RWPE2 (cell line): ENCODE results near the gene PRSS22.

ENCODE experiments used
- ATAC-seq: fragments of 200-7000 bp; cut with Tn5 transposase; 3 replicates; pipeline ENCODE4 v1.9.1; 2021; ENCODE audit warnings: low read depth
- DNase-seq: peaks from one replicate; pipeline ENCODE4 v3.0.0-alpha.2; 2020; ENCODE audit warnings: low spot score
- H3K27ac ChIP-seq: fragments of 450-650 bp; 2 replicates; pipeline ENCODE4 v1.5.1; 2017; ENCODE audit warnings: mild to moderate bottlenecking; ENCODE audit not compliant: poor library complexity, severe bottlenecking
- H3K27me3 ChIP-seq: fragments of 250-450 bp; sonication (Bioruptor Pico); 2 replicates; pipeline ENCODE4 v1.5.1; 2021; ENCODE audit warnings: mild to moderate bottlenecking, moderate library complexity; ENCODE audit not compliant: insufficient read depth, poor library complexity, severe bottlenecking
- H3K36me3 ChIP-seq: fragments of 250-450 bp; sonication (Bioruptor Pico); 2 replicates; pipeline ENCODE4 v1.5.1; 2020; ENCODE audit warnings: low read depth, mild to moderate bottlenecking, moderate library complexity
- H3K4me1 ChIP-seq: fragments of 250-450 bp; sonication (Bioruptor Pico); 2 replicates; pipeline ENCODE4 v1.5.1; 2021; ENCODE audit warnings: mild to moderate bottlenecking, moderate library complexity; ENCODE audit not compliant: insufficient read depth, poor library complexity, severe bottlenecking
- H3K4me3 ChIP-seq: fragments of 250-450 bp; sonication (Bioruptor Pico); 2 replicates; pipeline ENCODE4 v1.5.1; 2021; ENCODE audit warnings: mild to moderate bottlenecking, moderate library complexity; ENCODE audit not compliant: severe bottlenecking
- H3K9me3 ChIP-seq: fragments of 250-450 bp; sonication (Bioruptor Pico); 2 replicates; pipeline ENCODE4 v1.5.1; 2021; ENCODE audit warnings: mild to moderate bottlenecking, moderate library complexity; ENCODE audit not compliant: severe bottlenecking
- TF ChIP-seq, protein P1 (sequence below): fragments of 450-650 bp; IDR thresholded peaks from one replicate; pipeline ENCODE4 v1.5.1; 2017; ENCODE audit warnings: mild to moderate bottlenecking, moderate library complexity; ENCODE audit not compliant: poor library complexity, severe bottlenecking

Gene PRSS22

DNA sequence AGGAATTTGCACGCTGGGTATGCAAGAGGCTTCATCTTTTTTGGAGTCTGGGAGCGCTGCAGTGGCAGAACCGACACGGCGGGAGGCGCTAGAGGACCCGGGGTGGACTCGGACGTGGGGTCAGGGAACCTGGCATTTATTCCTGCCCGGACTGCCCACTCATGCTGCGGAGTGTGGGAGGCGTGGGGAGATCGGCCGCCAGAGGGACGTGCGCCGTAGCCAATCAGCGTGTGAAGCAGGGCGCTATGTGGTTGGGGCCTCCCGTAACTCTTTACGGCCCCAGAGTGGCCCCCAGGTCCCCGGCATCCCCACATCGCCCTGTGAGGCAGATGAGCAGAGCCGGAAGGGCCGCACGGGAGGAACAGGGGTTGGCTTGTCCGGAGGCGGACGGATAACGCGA, 36.3 kb upstream of the PRSS22 start:
- H3K36me3 ChIP-seq = 0 out of 2 replicates have a peak, but pooled peaks cover 3% of the 10 kb centered on the region
- H3K27ac ChIP-seq = no peak overlapping the region
- TF ChIP-seq, protein P1, sequence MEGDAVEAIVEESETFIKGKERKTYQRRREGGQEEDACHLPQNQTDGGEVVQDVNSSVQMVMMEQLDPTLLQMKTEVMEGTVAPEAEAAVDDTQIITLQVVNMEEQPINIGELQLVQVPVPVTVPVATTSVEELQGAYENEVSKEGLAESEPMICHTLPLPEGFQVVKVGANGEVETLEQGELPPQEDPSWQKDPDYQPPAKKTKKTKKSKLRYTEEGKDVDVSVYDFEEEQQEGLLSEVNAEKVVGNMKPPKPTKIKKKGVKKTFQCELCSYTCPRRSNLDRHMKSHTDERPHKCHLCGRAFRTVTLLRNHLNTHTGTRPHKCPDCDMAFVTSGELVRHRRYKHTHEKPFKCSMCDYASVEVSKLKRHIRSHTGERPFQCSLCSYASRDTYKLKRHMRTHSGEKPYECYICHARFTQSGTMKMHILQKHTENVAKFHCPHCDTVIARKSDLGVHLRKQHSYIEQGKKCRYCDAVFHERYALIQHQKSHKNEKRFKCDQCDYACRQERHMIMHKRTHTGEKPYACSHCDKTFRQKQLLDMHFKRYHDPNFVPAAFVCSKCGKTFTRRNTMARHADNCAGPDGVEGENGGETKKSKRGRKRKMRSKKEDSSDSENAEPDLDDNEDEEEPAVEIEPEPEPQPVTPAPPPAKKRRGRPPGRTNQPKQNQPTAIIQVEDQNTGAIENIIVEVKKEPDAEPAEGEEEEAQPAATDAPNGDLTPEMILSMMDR = no peak
- no peaks in the 10 kb centered on the region for H3K9me3 ChIP-seq
- no peak for DNase-seq
- ATAC-seq = no peak
- H3K4me3 ChIP-seq = no peak overlapping the region
- no peaks in the 10 kb centered on the region for H3K27me3 ChIP-seq
- peaks cover 3% of the 10 kb centered on the region for H3K4me1 ChIP-seq

DNA sequence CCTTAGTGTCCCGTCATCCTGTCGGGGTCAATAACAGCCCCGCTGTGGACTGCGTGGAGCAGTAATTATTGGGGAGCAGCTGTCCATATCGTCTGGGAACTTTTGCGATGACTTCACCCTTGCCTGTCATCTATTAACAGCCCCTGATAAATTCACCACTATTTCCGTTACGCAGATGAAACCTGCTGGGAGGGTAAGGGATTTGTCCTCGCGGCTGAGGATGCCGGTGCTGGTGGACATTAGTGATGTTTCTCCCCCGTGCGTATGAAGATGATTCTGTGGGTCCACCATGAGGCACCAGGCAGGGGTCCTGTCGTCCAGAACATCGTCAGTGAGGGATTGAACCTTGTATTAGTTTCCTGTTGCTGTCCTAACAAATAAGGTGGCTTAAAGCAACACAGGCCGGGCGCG, 26.1 kb upstream of the PRSS22 start:
- TF ChIP-seq, protein P1 = no peak
- DNase-seq (no peak), ATAC-seq (no peak)
- no peaks in the 10 kb centered on the region for H3K27me3 ChIP-seq
- peak overlapping the region; percentile 69 for H3K4me3 ChIP-seq
- no peaks in the 10 kb centered on the region for H3K9me3 ChIP-seq
- H3K27ac ChIP-seq = peak overlapping the region; percentile 38
- no peaks in the 10 kb centered on the region for H3K4me1 ChIP-seq
- no peaks in the 10 kb centered on the region; the same call in 1 of the 2 replicates for H3K36me3 ChIP-seq

DNA sequence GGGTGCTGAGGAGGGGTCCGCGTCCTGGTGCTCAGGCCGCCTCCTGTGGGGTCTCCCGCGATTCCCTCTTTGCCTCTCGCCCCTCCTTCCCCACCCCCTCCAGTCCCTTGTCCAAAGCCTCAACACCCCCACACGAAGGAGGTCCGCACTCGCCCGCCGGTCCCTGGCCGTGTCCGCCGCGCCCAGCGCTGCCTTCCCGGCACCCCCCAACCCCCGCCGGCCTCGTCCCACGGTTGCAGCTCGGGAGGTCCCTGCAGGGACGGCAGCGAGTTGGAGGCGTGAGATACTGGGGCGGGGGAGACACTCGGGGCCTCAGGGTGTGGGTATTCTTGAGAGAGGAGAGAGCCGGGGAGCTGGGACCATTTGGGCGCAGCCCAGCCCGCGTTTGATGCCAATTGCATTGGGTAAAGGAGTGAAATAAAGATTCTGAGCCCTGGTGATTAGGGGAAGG, 25.5 kb upstream of the PRSS22 start:
- ATAC-seq (peak; percentile 6; the same call in 1 of the 3 replicates), DNase-seq (no peak)
- Histone ChIP-seq H3K9me3 (no peaks in the 10 kb centered on the region), H3K4me1 (no peaks in the 10 kb centered on the region), H3K27me3 (no peaks in the 10 kb centered on the region), H3K36me3 (no peaks in the 10 kb centered on the region; the same call in 1 of the 2 replicates), H3K4me3 (peak overlapping the region; percentile 69), H3K27ac (peak overlapping the region; percentile 38)
- TF ChIP-seq, protein P1 = no peak

DNA sequence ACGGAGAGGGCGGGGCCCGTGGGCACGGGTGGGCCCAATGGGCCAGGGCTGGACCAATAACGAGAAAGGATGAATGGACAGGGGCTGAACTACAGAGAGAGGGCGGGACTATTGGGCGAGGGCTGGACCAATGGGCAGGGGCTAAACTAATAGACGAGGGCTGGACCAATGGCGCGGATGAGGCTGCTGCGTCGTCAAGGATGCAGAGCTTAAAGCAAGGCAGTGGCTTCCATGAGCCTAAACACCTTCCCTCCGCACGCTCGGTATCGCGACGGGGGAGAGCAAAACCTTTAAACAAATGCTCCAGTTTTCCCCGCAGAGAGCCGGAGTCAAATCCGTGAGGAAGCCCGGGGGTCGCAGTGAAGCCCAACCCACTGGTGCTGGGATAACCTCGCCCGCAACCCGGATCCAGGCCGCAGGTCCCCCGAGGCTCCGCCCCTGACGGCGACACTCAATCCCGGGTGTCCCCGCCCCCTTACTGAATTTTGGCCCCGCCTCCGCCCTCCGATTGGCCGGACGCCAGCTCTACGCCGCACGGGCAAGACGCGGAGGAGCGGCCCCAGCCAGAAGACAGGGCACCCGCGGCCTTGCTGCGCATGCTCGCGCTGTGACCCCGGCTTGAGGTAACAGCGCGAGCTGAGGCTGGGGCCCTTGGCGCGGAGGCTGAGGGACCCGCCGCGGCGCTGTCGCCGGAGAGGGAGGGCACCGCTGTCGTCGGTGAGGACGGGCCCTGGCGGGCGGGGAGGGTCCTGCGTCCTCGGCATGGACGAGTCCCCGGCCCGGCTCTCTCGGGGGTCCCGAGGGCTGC, 24.9 kb upstream of the PRSS22 start, which contains the start of gene FLYWCH2:
Gene FLYWCH2, plus strand, starts transcription at position 566 of the 808 bp plus-strand sequence. CDS start 13,235 bp downstream, outside the sequence.
- Histone ChIP-seq H3K4me1 (no peaks in the 10 kb centered on the region), H3K9me3 (no peaks in the 10 kb centered on the region), H3K27ac (peak within 1 kb of the TSS; percentile 38), H3K4me3 (peak within 1 kb of the TSS; percentile 69), H3K27me3 (no peaks in the 10 kb centered on the region), H3K36me3 (no peaks in the 10 kb centered on the region; the same call in 1 of the 2 replicates)
- TF ChIP-seq, protein P1 = no peak
- DNase-seq = peak; percentile 98
- ATAC-seq = peak; percentile 97
